GM21447 (cell line): ENCODE results near the gene PRR20G.
"Not testable (repeated sequence)": the region's sequence is repeated elsewhere in the genome, so short reads cannot be mapped to it uniquely, and the experiment has no call there.

Experiments used
- ATAC-seq: cut with Tn5 transposase; IDR thresholded peaks from one replicate; pipeline ENCODE4 v1.9.1; 2021; ENCODE audit not compliant: unreplicated experiment

Gene PRR20G

GRCh38 chr3:127287840-127288239 is at the start of gene PRR20G:
Gene PRR20G (minus strand): TSS chr3:127288046. CDS start chr3:127287365, 681 bp downstream.
- no peak for ATAC-seq

- no peak for ATAC-seq
Measured at GRCh38 chr3:127337001-127337400, 49.2 kb upstream of the PRR20G start.

- ATAC-seq = no peak
Measured at GRCh38 chr3:127336101-127336500, 48.3 kb upstream of the PRR20G start.

GRCh38 chr3:127330385-127330784 is 42.5 kb upstream of the PRR20G start:
- no peak for ATAC-seq

- ATAC-seq = no peak
Measured at GRCh38 chr3:127329631-127330285, 41.9 kb upstream of the PRR20G start.

- no peak for ATAC-seq
Measured at GRCh38 chr3:127328421-127328820, 40.6 kb upstream of the PRR20G start.

- no peak for ATAC-seq
Measured at GRCh38 chr3:127326341-127326740, 38.5 kb upstream of the PRR20G start.

GRCh38 chr3:127325629-127325961 is 37.7 kb upstream of the PRR20G start:
- no peak for ATAC-seq

GRCh38 chr3:127324913-127325628 is 37.2 kb upstream of the PRR20G start:
- no peak for ATAC-seq

- no peak for ATAC-seq
Measured at GRCh38 chr3:127324076-127324475, 36.2 kb upstream of the PRR20G start.

- no peak for ATAC-seq
Measured at GRCh38 chr3:127323581-127323980, 35.7 kb upstream of the PRR20G start.

- ATAC-seq = no peak
Measured at GRCh38 chr3:127321371-127321770, 33.5 kb upstream of the PRR20G start.

GRCh38 chr3:127320529-127321121 is 32.8 kb upstream of the PRR20G start:
- ATAC-seq = no peak

GRCh38 chr3:127316685-127317084 is 28.8 kb upstream of the PRR20G start:
- no peak for ATAC-seq

GRCh38 chr3:127312818-127313217 is 25.0 kb upstream of the PRR20G start:
- no peak for ATAC-seq

- not testable (repeated sequence) for ATAC-seq
Measured at GRCh38 chr3:127308821-127309220, 21.0 kb upstream of the PRR20G start.

- no peak for ATAC-seq
Measured at GRCh38 chr3:127307916-127308315, 20.1 kb upstream of the PRR20G start.

GRCh38 chr3:127307112-127307835 is 19.4 kb upstream of the PRR20G start:
- no peak for ATAC-seq

GRCh38 chr3:127306361-127307111 is 18.7 kb upstream of the PRR20G start:
- no peak for ATAC-seq

GRCh38 chr3:127305499-127306060 is 17.7 kb upstream of the PRR20G start:
- no peak for ATAC-seq
